Measurements from ENCODE around the gene IPO11. TPM values are rescaled to one million over a fixed set of nuclear protein-coding genes. Genes with fewer than 3 reads are reported as not detected.
"Not testable (repeated sequence)": the region's sequence is repeated elsewhere in the genome, so short reads cannot be mapped to it uniquely, and the experiment has no call there.

The IPO11 gene
- total and polyA plus RNA-seq, 2 donors = 12.2 to 18.5 TPM

DNA sequence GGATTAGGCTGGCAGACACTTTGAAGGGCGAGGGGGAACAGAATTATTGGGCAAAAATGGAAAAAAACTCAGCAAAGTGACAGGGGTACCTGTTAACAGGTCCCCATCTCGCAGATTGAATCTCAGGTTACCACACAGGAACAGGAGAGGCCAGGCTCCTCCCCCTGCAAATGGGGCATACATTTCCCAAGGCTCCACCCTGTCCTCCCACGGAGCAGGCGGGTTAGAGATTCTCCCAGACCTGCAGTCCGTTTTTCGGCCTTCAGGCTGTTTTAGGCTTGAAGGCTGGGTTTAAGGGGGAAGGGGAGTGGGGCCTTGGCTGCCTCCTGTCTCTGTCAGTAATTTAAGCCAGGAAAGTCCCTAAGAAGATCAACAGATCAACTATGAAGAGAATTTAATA lies 208.7 kb downstream of the IPO11 start:
- no peaks in the 10 kb centered on the region for H3K36me3 ChIP-seq (ENCODE audit: control insufficient read depth in 2 of 2, insufficient read depth in 2 of 2, low read length in 1 of 2)
- H3K9me3 ChIP-seq (ENCODE audit: control insufficient read depth in 2 of 2, insufficient read depth in 1 of 2, low read length in 1 of 2) = no peaks in the 10 kb centered on the region
- no peak overlapping the region for H3K27ac ChIP-seq (ENCODE audit: low read depth in 1 of 2, low read length in 1 of 2)
- 96% methylated on average over 6 of the region's 6 CpGs for whole genome bisulfite sequencing
- no peak overlapping the region for H3K4me3 ChIP-seq (ENCODE audit: low read length in 2 of 2)
- no peaks in the 10 kb centered on the region for H3K4me1 ChIP-seq (ENCODE audit: control insufficient read depth in 2 of 2, insufficient read depth in 2 of 2, low read length in 2 of 2)
- no peak for DNase-seq (ENCODE audit: low read depth in 6 of 9, low spot score in 9 of 9)
- H3K27me3 ChIP-seq (ENCODE audit: control insufficient read depth in 2 of 2, insufficient read depth in 1 of 2, low read length in 1 of 2) = no peaks in the 10 kb centered on the region

DNA sequence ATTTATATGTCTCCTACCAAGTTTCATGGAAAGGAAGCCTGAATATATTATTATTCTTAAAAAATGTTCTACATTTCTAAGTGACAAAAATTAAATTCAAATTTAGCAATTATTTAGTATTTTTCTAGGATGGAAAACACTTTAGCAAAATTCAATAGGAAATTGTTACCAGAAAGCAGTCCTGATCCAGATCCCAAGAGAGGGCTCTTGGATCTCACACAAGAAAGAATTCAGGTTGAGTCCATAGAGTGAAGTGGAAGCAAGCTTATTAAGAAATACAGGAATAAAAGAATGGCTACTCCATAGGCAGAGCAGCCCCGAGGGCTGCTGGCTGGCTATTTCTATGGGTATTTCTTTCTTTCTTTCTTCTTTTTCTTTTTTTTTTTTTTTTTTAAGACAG lies 210.7 kb downstream of the IPO11 start:
- H3K4me3 ChIP-seq (ENCODE audit: low read length in 2 of 2) = no peak overlapping the region
- no peaks in the 10 kb centered on the region for H3K4me1 ChIP-seq (ENCODE audit: control insufficient read depth in 2 of 2, insufficient read depth in 2 of 2, low read length in 2 of 2)
- 98% methylated on average over 1 of the region's 1 CpG for WGBS
- H3K27me3 ChIP-seq (ENCODE audit: control insufficient read depth in 2 of 2, insufficient read depth in 1 of 2, low read length in 1 of 2) = no peaks in the 10 kb centered on the region
- H3K27ac ChIP-seq (ENCODE audit: low read depth in 1 of 2, low read length in 1 of 2) = no peak overlapping the region
- DNase-seq (ENCODE audit: low read depth in 6 of 9, low spot score in 9 of 9) = no peak
- no peaks in the 10 kb centered on the region for H3K9me3 ChIP-seq (ENCODE audit: control insufficient read depth in 2 of 2, insufficient read depth in 1 of 2, low read length in 1 of 2)
- peaks cover 0 to 3% of the 10 kb centered on the region in 2 donors for H3K36me3 ChIP-seq (ENCODE audit: control insufficient read depth in 2 of 2, insufficient read depth in 2 of 2, low read length in 1 of 2)

DNA sequence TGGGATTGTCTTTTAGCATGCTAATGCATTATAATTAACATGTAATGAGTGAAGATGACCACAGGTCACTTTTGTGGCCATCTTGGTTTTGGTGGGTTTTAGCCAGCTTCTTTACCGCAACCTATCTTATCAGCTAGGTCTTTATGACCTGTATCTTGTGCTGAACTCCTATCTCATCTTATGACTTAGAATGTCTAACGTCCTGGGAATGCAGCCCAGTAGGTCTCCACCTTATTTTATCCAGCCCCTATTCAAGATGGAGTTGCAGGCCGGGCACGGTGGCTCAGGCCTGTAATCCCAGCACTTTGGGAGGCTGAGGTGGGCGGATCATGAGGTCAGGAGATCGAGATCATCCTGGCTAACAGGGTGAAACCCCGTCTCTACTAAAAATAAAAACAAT lies 211.9 kb downstream of the IPO11 start:
- not testable (repeated sequence) for H3K4me1 ChIP-seq (ENCODE audit: control insufficient read depth in 2 of 2, insufficient read depth in 2 of 2, low read length in 2 of 2); H3K36me3 ChIP-seq (ENCODE audit: control insufficient read depth in 2 of 2, insufficient read depth in 2 of 2, low read length in 1 of 2); H3K4me3 ChIP-seq (ENCODE audit: low read length in 2 of 2); H3K27ac ChIP-seq (ENCODE audit: low read depth in 1 of 2, low read length in 1 of 2); H3K9me3 ChIP-seq (ENCODE audit: control insufficient read depth in 2 of 2, insufficient read depth in 1 of 2, low read length in 1 of 2); DNase-seq (ENCODE audit: low read depth in 6 of 9, low spot score in 9 of 9); H3K27me3 ChIP-seq (ENCODE audit: control insufficient read depth in 2 of 2, insufficient read depth in 1 of 2, low read length in 1 of 2)
- 98% methylated on average over 7 of the region's 7 CpGs for WGBS

DNA sequence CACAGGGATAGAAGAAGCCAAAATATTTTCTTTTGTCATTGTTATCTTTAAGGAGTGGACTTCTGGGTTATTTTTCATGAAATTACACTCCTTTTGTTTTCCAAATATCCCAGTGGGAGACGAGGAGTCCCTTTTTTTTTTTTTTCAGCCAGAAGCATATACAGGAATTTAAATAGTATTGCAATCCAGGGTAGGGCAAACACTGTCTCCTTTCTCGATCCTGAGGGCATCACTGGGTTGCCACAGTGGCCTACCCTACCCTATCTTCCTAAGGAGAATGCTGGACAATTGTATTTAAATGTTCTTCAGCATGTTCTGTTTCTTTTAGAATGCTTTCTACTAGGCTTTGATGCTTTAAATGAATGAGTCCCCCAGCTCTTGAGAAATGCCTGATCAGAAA lies 214.0 kb downstream of the IPO11 start:
- Histone ChIP-seq H3K27me3 (ENCODE audit: control insufficient read depth in 2 of 2, insufficient read depth in 1 of 2, low read length in 1 of 2) (no peaks in the 10 kb centered on the region), H3K27ac (ENCODE audit: low read depth in 1 of 2, low read length in 1 of 2) (no peak overlapping the region), H3K9me3 (ENCODE audit: control insufficient read depth in 2 of 2, insufficient read depth in 1 of 2, low read length in 1 of 2) (no peaks in the 10 kb centered on the region), H3K4me1 (ENCODE audit: control insufficient read depth in 2 of 2, insufficient read depth in 2 of 2, low read length in 2 of 2) (no peaks in the 10 kb centered on the region), H3K36me3 (ENCODE audit: control insufficient read depth in 2 of 2, insufficient read depth in 2 of 2, low read length in 1 of 2) (peaks cover 0 to 3% of the 10 kb centered on the region in 2 donors), H3K4me3 (ENCODE audit: low read length in 2 of 2) (no peak overlapping the region)
- 97% methylated on average over 2 of the region's 2 CpGs for WGBS
- DNase-seq (ENCODE audit: low read depth in 6 of 9, low spot score in 9 of 9) = no peak

GRCh38 chr5:62627121-62627520 lies 214.6 kb downstream of the IPO11 start:
- Histone ChIP-seq H3K4me1 (ENCODE audit: control insufficient read depth in 2 of 2, insufficient read depth in 2 of 2, low read length in 2 of 2) (no peaks in the 10 kb centered on the region), H3K27me3 (ENCODE audit: control insufficient read depth in 2 of 2, insufficient read depth in 1 of 2, low read length in 1 of 2) (no peaks in the 10 kb centered on the region), H3K27ac (ENCODE audit: low read depth in 1 of 2, low read length in 1 of 2) (no peak overlapping the region), H3K36me3 (ENCODE audit: control insufficient read depth in 2 of 2, insufficient read depth in 2 of 2, low read length in 1 of 2) (peaks cover 0 to 3% of the 10 kb centered on the region in 2 donors), H3K9me3 (ENCODE audit: control insufficient read depth in 2 of 2, insufficient read depth in 1 of 2, low read length in 1 of 2) (no peaks in the 10 kb centered on the region), H3K4me3 (ENCODE audit: low read length in 2 of 2) (no peak overlapping the region)
- 98% methylated on average over 3 of the region's 3 CpGs for WGBS
- DNase-seq (ENCODE audit: low read depth in 6 of 9, low spot score in 9 of 9) = no peak

- Histone ChIP-seq H3K27me3 (ENCODE audit: control insufficient read depth in 2 of 2, insufficient read depth in 1 of 2, low read length in 1 of 2) (no peaks in the 10 kb centered on the region), H3K9me3 (ENCODE audit: control insufficient read depth in 2 of 2, insufficient read depth in 1 of 2, low read length in 1 of 2) (no peaks in the 10 kb centered on the region), H3K4me1 (ENCODE audit: control insufficient read depth in 2 of 2, insufficient read depth in 2 of 2, low read length in 2 of 2) (no peaks in the 10 kb centered on the region), H3K36me3 (ENCODE audit: control insufficient read depth in 2 of 2, insufficient read depth in 2 of 2, low read length in 1 of 2) (peaks cover 0 to 3% of the 10 kb centered on the region in 2 donors), H3K4me3 (ENCODE audit: low read length in 2 of 2) (no peak overlapping the region), H3K27ac (ENCODE audit: low read depth in 1 of 2, low read length in 1 of 2) (no peak overlapping the region)
- 94% methylated on average over 5 of the region's 5 CpGs for WGBS
- DNase-seq (ENCODE audit: low read depth in 6 of 9, low spot score in 9 of 9) = no peak
Measured at GRCh38 chr5:62627901-62628300, 215.3 kb downstream of the IPO11 start.

DNA sequence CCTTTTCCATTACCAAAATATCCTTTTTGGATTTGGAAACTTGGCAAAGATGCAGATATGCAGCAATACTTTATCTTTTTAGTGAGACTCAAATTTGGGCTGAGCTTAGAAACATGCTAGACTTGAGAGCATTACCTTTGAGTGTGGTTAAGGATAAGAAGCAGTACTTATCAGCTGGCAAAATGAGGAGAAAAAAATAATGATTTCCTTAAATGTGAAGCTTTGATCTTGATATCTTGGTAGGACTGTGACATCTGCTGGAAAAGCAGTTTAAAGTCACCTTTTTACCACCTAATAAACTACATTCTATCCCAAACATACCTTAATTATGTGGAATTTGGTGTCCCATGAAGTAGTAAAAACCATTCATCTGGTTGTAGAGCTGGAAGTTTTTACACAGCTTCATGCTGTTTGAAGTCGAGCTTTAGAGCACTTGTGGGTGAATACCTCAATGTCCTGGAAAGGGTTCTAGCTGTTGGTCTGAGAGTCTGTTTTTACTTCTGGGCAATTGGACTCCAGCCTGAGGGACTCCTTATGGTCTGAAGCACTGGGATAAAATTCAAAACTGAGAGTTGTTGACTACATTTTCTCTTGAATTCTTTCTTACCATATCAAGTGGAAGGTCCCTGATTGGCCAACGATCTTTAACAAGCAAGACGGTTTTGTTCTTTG lies 219.5 kb downstream of the IPO11 start:
- Histone ChIP-seq H3K27me3 (ENCODE audit: control insufficient read depth in 2 of 2, insufficient read depth in 1 of 2, low read length in 1 of 2) (no peaks in the 10 kb centered on the region), H3K4me3 (ENCODE audit: low read length in 2 of 2) (no peak overlapping the region), H3K36me3 (ENCODE audit: control insufficient read depth in 2 of 2, insufficient read depth in 2 of 2, low read length in 1 of 2) (peaks cover 0 to 1% of the 10 kb centered on the region in 2 donors), H3K9me3 (ENCODE audit: control insufficient read depth in 2 of 2, insufficient read depth in 1 of 2, low read length in 1 of 2) (no peaks in the 10 kb centered on the region), H3K4me1 (ENCODE audit: control insufficient read depth in 2 of 2, insufficient read depth in 2 of 2, low read length in 2 of 2) (no peaks in the 10 kb centered on the region), H3K27ac (ENCODE audit: low read depth in 1 of 2, low read length in 1 of 2) (no peak overlapping the region)
- no peak for DNase-seq (ENCODE audit: low read depth in 6 of 9, low spot score in 9 of 9)
- WGBS = 96% methylated on average over 3 of the region's 3 CpGs

DNA sequence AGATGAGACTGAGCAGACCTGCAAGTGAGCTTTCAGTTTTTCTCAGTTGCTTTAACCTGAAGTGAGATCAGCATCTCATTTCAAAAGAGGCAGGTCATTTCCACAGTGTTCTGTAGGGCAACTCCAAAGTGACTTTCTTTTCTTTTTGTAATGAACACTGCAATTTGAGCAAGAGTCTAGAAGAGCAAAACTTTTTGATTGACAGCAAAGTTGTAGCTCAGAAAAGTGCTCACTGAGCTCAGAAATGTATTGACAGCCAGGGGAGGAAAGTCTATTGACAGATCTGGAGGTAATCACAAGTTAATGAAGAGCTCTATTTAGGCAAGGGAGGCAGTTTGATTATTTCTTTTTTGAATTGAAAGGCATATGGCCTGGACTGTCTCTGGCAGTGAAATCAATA lies 220.7 kb downstream of the IPO11 start:
- Histone ChIP-seq H3K36me3 (ENCODE audit: control insufficient read depth in 2 of 2, insufficient read depth in 2 of 2, low read length in 1 of 2) (no peaks in the 10 kb centered on the region), H3K9me3 (ENCODE audit: control insufficient read depth in 2 of 2, insufficient read depth in 1 of 2, low read length in 1 of 2) (no peaks in the 10 kb centered on the region)
- DNase-seq (ENCODE audit: low read depth in 6 of 9, low spot score in 9 of 9) = no peak

GRCh38 chr5:62640446-62640845 lies 227.9 kb downstream of the IPO11 start:
- H3K4me1 ChIP-seq (ENCODE audit: control insufficient read depth in 2 of 2, insufficient read depth in 2 of 2, low read length in 2 of 2) = no peaks in the 10 kb centered on the region
- 84% methylated on average over 4 of the region's 4 CpGs for WGBS
- H3K27ac ChIP-seq (ENCODE audit: low read depth in 1 of 2, low read length in 1 of 2) = no peak overlapping the region
- H3K9me3 ChIP-seq (ENCODE audit: control insufficient read depth in 2 of 2, insufficient read depth in 1 of 2, low read length in 1 of 2) = no peaks in the 10 kb centered on the region
- no peak for DNase-seq (ENCODE audit: low read depth in 6 of 9, low spot score in 9 of 9)
- H3K36me3 ChIP-seq (ENCODE audit: control insufficient read depth in 2 of 2, insufficient read depth in 2 of 2, low read length in 1 of 2) = no peaks in the 10 kb centered on the region
- no peaks in the 10 kb centered on the region for H3K27me3 ChIP-seq (ENCODE audit: control insufficient read depth in 2 of 2, insufficient read depth in 1 of 2, low read length in 1 of 2)
- H3K4me3 ChIP-seq (ENCODE audit: low read length in 2 of 2) = no peak overlapping the region

More for the DNA sequence above, 220.7 kb downstream of the IPO11 start:
- Histone ChIP-seq H3K27me3 (ENCODE audit: control insufficient read depth in 2 of 2, insufficient read depth in 1 of 2, low read length in 1 of 2) (no peaks in the 10 kb centered on the region), H3K4me1 (ENCODE audit: control insufficient read depth in 2 of 2, insufficient read depth in 2 of 2, low read length in 2 of 2) (no peaks in the 10 kb centered on the region), H3K27ac (ENCODE audit: low read depth in 1 of 2, low read length in 1 of 2) (no peak overlapping the region), H3K4me3 (ENCODE audit: low read length in 2 of 2) (no peak overlapping the region)
